Measurements from ENCODE around the gene SEMA4D. TPM values are rescaled to one million over a fixed set of nuclear protein-coding genes. Genes with fewer than 3 reads are reported as not detected.

Gene SEMA4D
- total RNA-seq, 1 experiment from 2014 or later, result 8.0 TPM

GRCh38 chr9:89407070-89407469 is 90.8 kb downstream of the SEMA4D start:
- Histone ChIP-seq H3K36me3 (ENCODE audit: low read depth, low read length) (no peaks in the 10 kb centered on the region), H3K27ac (ENCODE audit: low read length) (no peak overlapping the region), H3K9ac (ENCODE audit: low read length) (no peak overlapping the region), H3K27me3 (ENCODE audit: low read length) (no peaks in the 10 kb centered on the region), H3K79me2 (ENCODE audit: low read length) (no peaks in the 10 kb centered on the region), H3K9me2 (replicated peaks; ENCODE audit: low read length) (no peaks in the 10 kb centered on the region), H3K9me3 (ENCODE audit: low read length) (no peaks in the 10 kb centered on the region), H3K4me2 (ENCODE audit: low read length) (no peak overlapping the region), H2AFZ (ENCODE audit: low read length) (no peak overlapping the region), H3K4me3 (ENCODE audit: low read length) (no peak overlapping the region), H3F3A (ENCODE audit: low read length, unreplicated experiment) (no peaks in the 10 kb centered on the region), H4K20me1 (ENCODE audit: low read length) (no peaks in the 10 kb centered on the region), H3K4me1 (ENCODE audit: insufficient read depth, low read length) (no peaks in the 10 kb centered on the region)
- DNase-seq (no peak), ATAC-seq (no peak)
- intact Hi-C loops (cut with micrococcal nuclease), result no loop called here
- POLR2A ChIA-PET (ENCODE audit: unreplicated experiment), result no interaction called here
- CTCF ChIA-PET, result no interaction called here
- TF ChIP-seq, protein P1, sequence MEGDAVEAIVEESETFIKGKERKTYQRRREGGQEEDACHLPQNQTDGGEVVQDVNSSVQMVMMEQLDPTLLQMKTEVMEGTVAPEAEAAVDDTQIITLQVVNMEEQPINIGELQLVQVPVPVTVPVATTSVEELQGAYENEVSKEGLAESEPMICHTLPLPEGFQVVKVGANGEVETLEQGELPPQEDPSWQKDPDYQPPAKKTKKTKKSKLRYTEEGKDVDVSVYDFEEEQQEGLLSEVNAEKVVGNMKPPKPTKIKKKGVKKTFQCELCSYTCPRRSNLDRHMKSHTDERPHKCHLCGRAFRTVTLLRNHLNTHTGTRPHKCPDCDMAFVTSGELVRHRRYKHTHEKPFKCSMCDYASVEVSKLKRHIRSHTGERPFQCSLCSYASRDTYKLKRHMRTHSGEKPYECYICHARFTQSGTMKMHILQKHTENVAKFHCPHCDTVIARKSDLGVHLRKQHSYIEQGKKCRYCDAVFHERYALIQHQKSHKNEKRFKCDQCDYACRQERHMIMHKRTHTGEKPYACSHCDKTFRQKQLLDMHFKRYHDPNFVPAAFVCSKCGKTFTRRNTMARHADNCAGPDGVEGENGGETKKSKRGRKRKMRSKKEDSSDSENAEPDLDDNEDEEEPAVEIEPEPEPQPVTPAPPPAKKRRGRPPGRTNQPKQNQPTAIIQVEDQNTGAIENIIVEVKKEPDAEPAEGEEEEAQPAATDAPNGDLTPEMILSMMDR (conservative IDR thresholded peaks at IDR 0.05; ENCODE audit: low read depth, low read length), result no peak
- TF ChIP-seq EZH2 (IDR thresholded peaks at IDR 0.05; ENCODE audit: low read length, unreplicated experiment) (no peak), EZH2phosphoT487 (IDR thresholded peaks at IDR 0.05; ENCODE audit: borderline replicate concordance, low read length) (no peak)
- BruUV-seq (replicated peaks), result no TSS peak

DNA sequence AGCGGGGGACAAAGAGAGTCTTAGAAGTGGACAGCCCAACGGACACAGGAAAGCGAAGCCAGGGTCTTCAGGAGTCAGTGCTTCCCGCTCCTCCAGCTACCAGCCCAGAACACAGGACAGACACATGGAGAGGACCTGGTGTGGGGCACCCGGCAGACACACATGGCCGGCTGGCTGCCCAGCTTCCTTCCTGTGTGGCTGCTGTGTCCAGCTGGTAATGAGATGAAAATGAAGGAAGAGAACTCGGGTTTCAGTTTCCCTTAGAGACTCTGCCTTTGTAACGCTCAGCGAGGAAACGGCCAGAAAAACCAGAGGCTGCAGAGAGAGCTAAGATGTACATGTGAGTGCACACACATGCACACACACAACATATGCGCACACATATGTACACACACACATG is 92.1 kb downstream of the SEMA4D start:
- no peak for DNase-seq
- ChIA-PET POLR2A (ENCODE audit: unreplicated experiment) (no interaction called here), CTCF (no interaction called here)
- no peak for TF ChIP-seq EZH2 (IDR thresholded peaks at IDR 0.05; ENCODE audit: low read length, unreplicated experiment)
- TF ChIP-seq EZH2phosphoT487 (IDR thresholded peaks at IDR 0.05; ENCODE audit: borderline replicate concordance, low read length), result no peak
- TF ChIP-seq, protein P1 (conservative IDR thresholded peaks at IDR 0.05; ENCODE audit: low read depth, low read length), result no peak
- H3K9me3 ChIP-seq (ENCODE audit: low read length), result no peaks in the 10 kb centered on the region
- H3K4me1 ChIP-seq (ENCODE audit: insufficient read depth, low read length), result no peaks in the 10 kb centered on the region
- H3K4me2 ChIP-seq (ENCODE audit: low read length), result no peak overlapping the region
- H3K36me3 ChIP-seq (ENCODE audit: low read depth, low read length), result no peaks in the 10 kb centered on the region
- H3K27ac ChIP-seq (ENCODE audit: low read length), result no peak overlapping the region
- ATAC-seq, result no peak
- H3K4me3 ChIP-seq (ENCODE audit: low read length), result no peak overlapping the region
- no peak overlapping the region for H3K9ac ChIP-seq (ENCODE audit: low read length)
- H3K9me2 ChIP-seq (replicated peaks; ENCODE audit: low read length), result no peaks in the 10 kb centered on the region
- no peaks in the 10 kb centered on the region for H4K20me1 ChIP-seq (ENCODE audit: low read length)
- H3F3A ChIP-seq (ENCODE audit: low read length, unreplicated experiment), result no peaks in the 10 kb centered on the region
- H3K79me2 ChIP-seq (ENCODE audit: low read length), result no peaks in the 10 kb centered on the region
- H2AFZ ChIP-seq (ENCODE audit: low read length), result no peak overlapping the region
- intact Hi-C loops (cut with micrococcal nuclease), result no loop called here
- no peaks in the 10 kb centered on the region for H3K27me3 ChIP-seq (ENCODE audit: low read length)
- BruUV-seq (replicated peaks), result no TSS peak

DNA sequence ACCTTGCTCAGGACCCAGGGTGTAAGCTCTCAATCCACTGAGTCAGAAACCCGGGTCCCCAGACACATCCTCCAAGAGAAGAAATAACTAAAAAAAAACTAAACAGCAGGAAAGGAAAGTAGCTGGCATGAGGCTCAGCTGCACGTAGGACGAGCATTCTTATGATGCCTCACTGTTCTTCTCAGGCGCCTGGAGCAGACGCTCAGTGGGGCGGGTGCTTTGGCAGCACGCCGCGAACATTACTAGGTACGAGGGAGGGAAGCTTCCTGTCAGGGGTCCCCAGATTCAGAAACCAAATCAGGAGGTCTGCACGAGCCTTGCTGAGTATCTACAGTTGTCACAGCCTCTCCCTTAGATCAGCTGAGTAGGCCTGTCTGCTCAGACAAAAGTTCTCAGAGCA is 93.8 kb downstream of the SEMA4D start:
- H3K9me2 ChIP-seq (replicated peaks; ENCODE audit: low read length), result no peaks in the 10 kb centered on the region
- DNase-seq (no peak), ATAC-seq (no peak)
- H3K4me3 ChIP-seq (ENCODE audit: low read length), result no peak overlapping the region
- no peaks in the 10 kb centered on the region for H3K27me3 ChIP-seq (ENCODE audit: low read length)
- H3K79me2 ChIP-seq (ENCODE audit: low read length), result no peaks in the 10 kb centered on the region
- intact Hi-C loops (cut with micrococcal nuclease), result no loop called here
- H3K9ac ChIP-seq (ENCODE audit: low read length), result no peak overlapping the region
- H3F3A ChIP-seq (ENCODE audit: low read length, unreplicated experiment), result no peaks in the 10 kb centered on the region
- H3K36me3 ChIP-seq (ENCODE audit: low read depth, low read length), result no peaks in the 10 kb centered on the region
- H2AFZ ChIP-seq (ENCODE audit: low read length), result no peak overlapping the region
- H3K4me2 ChIP-seq (ENCODE audit: low read length), result no peak overlapping the region
- BruUV-seq (replicated peaks), result no TSS peak
- H3K4me1 ChIP-seq (ENCODE audit: insufficient read depth, low read length), result no peaks in the 10 kb centered on the region
- CTCF ChIA-PET, result no interaction called here
- H3K27ac ChIP-seq (ENCODE audit: low read length), result no peak overlapping the region
- POLR2A ChIA-PET (ENCODE audit: unreplicated experiment), result no interaction called here
- no peaks in the 10 kb centered on the region for H4K20me1 ChIP-seq (ENCODE audit: low read length)
- no peak for TF ChIP-seq EZH2 (IDR thresholded peaks at IDR 0.05; ENCODE audit: low read length, unreplicated experiment)
- TF ChIP-seq EZH2phosphoT487 (IDR thresholded peaks at IDR 0.05; ENCODE audit: borderline replicate concordance, low read length), result no peak
- TF ChIP-seq, protein P1 (conservative IDR thresholded peaks at IDR 0.05; ENCODE audit: low read depth, low read length), result no peak
- no peaks in the 10 kb centered on the region for H3K9me3 ChIP-seq (ENCODE audit: low read length)
